Measurements from ENCODE around the gene CPTP.
"Not testable (repeated sequence)": the region's sequence is repeated elsewhere in the genome, so short reads cannot be mapped to it uniquely, and the experiment has no call there.

CPTP gene

DNA sequence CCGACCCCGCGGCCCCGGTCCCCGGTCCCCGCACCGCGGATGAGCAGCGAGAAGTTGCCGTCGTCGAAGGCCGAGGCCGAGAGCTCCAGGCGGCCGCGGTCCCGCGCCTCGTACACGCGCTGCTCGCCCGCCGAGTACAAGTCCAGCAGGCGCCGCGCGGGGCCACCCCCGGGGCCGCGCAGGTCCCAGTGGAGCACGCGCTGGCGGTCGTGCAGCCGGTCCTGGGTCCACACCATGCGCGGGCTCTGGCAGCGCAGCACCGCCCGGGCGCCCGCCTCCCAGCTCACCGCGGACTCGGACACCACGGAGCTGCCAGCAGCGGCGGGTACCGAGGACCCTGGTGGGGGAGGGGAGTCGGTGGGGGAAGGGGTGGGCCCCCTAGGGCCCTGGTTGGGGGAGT, 30.8 kb downstream of the CPTP start:
- DNase-seq: no peak
- in situ Hi-C loops (cut with HindIII; ENCODE audit: low pct_ligation_motif_present, low pct_unique_long_range_greater_than_20kb, low sequenced_read_pairs): no loop called here

DNA sequence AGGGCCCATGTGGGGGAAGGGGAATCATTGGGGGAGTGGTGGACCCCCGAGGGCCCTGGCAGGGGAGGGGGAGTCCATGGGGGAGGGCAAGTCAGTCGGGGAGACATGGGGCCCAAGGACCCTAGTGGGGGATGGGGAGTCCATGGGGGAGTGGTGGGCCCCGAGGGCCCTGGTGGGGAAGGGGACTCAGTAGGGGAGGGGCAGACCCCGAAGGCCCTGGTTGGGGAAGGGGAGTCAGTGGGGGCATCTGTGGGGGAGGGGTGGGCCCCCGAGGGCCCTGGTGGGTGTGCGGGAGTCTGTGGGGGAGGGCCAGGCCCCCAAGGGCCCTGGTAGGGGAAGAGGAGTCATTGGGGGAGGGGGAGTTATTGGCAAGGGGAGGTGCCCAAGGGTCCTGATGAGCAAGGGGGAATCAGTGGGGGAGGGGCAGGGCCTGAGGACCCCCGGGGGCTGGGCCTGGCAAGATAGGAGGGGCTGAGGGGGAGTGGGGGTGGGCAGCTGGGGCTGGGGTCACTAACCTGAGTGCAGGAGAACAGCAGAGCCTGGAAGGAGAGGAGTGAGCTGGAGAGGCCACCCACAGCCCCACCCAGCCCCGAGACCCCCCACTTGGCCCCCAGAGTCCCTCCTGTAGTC, 31.7 kb downstream of the CPTP start:
- in situ Hi-C loops (cut with HindIII; ENCODE audit: low pct_ligation_motif_present, low pct_unique_long_range_greater_than_20kb, low sequenced_read_pairs): no loop called here
- DNase-seq: no peak

DNA sequence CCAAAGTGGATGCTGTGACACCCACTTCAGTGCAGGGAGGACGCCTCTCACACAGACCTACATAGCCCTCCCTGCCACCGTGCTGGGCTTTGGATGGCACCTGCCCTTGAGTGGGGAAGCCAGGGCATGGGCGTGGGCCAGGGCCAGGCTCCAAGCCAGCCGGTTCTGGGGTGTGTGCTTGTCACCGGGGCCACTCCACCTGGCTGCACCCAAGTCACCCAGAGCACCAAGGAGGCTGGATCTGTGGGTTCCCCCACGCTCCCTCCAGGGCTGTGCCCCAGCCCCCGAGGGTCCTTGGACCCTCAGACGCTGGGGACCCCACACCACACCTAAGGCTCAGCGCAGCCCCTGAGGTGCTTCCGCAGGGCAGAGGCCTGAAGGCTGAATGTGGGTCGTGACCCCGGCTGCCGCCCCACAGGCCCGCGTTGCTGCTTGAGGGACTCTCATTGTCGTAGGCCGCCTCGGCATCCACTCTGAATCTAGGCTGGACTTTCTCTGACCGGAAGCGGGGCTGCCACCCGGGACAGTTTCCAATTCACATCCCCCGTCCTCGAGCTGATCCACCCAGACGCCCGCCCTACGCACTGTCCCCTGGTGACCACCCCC, 32.3 kb downstream of the CPTP start:
- no peak for DNase-seq
- in situ Hi-C loops (cut with HindIII; ENCODE audit: low pct_ligation_motif_present, low pct_unique_long_range_greater_than_20kb, low sequenced_read_pairs): no loop called here

DNA sequence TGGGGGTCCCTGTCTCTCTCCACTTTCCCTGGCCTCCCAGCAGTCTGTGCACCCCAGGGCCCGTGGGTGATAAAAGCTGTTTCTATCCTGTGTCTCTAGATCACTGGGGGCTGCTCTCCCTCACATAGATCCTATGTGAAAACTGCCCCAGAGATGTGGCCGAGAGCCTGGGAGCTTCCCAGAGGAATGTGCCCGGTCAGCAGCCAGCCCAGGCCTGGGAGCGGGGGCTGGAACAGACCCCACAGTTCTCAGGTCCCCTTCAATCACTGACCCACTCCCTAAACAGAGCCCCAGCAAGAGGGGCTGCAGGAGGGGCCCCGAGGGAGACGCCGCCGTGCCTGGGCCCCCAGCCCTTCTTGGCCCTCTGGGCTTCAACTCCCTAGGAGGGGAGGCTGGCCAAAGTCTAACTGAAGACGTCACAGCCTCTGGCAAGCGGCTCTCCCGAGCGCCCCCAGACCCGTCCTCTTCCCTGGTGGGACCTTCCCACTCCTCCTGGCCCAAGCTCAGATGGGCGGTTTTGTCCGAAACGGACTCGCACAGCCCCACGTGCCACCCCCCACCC, 33.4 kb downstream of the CPTP start:
- in situ Hi-C loops (cut with HindIII; ENCODE audit: low pct_ligation_motif_present, low pct_unique_long_range_greater_than_20kb, low sequenced_read_pairs): no loop called here
- DNase-seq: no peak

DNA sequence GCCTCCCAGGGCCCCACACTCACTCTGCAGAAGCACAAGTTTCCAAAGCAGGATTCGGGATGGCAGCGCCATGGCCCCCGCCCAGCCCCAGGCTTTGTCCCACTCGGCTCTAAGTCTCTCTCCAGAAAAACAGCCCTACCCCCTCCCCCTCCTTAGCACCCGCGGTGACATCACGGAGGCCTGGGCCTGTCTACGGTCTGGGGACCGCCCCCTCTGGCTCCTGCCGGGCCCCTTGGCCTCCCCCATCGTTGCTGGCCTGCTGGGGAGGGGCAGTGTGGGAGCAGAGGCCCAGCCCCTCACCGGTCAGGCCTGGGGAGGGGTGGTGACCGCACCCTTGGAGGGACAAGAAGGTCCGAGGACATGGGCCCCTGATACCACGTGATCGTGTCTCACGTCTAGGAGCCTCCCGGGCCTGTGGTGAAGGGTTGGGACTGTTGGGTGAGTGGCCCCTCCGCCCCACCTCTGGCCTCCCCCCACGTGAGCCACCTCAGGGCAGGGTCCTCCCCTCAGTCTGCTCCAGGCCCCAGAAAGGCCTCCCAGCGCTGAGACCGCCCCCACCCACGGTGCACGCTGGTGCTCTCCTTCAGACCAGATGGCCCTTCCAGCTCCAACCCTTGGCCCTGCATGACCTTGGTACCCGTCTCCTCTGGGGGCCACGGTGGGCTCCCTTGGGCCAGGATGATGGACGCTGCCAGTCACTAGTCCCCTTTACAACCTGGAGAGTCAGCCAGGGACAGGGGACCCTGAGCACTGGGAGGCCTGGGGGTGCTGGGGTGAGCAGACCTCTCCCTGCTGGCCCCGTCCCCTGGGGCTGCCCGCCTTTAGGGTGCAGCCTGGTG, 34.0 kb downstream of the CPTP start, which contains the start of gene MXRA8:
MXRA8 (minus strand) TSS at position 123 of the 839 bp plus-strand sequence; CDS start at position 72, 51 bp downstream.
- in situ Hi-C loops (cut with HindIII; ENCODE audit: low pct_ligation_motif_present, low pct_unique_long_range_greater_than_20kb, low sequenced_read_pairs): no loop called here
- DNase-seq: no peak

DNA sequence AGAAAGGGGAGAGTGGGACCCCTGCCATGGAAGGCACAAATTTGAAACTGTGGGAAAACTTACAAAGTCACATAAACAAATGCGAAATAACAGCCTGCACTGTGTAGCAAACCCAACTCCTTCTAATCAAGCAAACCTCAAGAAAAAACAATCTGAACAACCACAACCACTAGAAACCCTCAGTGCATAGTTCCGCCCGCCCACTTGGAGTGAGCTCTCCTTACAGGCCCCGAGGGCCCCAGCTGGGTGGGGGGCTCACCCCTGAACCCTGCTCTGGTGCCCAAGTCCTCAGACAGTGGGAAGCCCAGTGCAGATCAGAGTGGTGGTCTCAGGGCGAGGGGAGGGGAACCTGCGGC, 34.7 kb downstream of the CPTP start:
- DNase-seq: no peak
- in situ Hi-C loops (cut with HindIII; ENCODE audit: low pct_ligation_motif_present, low pct_unique_long_range_greater_than_20kb, low sequenced_read_pairs): no loop called here

DNA sequence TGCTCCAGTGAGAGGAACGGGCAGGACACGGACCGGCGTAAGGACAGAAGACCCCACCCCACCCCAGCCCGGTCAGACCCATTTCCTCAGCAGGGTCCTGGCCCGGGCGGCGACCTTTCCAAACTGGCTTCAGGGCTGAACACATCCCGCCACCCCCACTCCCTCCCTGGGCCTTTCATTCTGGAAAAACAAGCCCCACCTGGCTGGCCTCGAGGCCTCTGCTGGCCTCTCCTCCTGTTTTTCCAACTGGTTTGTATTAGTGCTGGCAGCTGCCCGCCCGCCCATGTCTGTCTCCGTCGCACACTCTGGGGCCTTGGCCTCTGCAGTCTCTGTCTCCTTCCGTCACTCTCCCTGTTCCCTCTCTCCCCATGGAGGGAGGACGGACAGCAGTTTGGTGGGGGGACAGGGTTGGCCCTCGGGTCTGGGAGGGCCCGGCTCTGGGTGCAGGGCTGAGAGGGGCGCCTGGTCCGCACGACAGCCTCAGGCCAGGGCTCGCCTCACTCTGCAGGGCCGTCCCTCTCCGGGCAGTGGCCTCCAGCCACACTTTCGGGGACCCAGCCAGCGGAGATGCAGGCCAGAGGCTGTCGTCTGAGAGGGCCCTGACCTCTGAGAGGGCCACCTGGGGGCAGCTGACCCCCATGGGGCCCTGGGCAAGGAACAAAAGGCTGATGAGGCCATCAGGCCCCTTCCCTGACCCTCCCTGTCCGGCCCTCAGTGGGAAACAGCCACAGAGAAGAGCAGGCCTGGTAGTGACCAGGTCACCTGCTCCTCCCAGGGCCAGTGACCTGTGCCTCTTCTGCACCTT, 35.3 kb downstream of the CPTP start:
- no peak for DNase-seq
- in situ Hi-C loops (cut with HindIII; ENCODE audit: low pct_ligation_motif_present, low pct_unique_long_range_greater_than_20kb, low sequenced_read_pairs): no loop called here

DNA sequence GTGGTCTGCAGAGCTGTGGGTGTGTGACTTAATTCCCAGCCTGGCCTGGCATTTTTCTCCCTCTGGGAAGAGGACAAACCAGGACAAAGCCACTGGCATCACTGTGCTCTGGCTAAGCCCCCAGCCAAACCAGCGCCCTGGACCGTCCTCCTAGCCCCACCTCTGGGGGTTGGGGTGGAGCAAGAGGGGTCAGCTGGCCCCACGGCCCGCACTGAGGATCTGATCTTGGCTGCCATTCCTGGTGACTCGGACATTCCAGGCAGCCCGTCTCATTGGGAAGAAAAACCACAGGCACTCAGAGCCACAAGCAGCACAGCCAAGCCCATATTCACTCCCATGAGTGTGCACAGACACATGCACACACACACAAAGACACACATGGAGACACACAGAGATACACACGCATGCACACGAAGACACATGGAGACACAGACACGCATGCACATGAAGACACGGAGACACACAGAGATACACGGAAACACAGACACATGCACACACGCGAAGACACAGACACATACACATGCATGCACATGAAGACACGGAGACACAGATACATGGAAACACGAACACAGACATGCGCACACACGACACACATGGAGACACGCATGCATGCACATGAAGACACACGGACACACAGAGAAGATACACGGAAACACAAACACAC, 36.0 kb downstream of the CPTP start:
- peak; percentile 93 for DNase-seq
- in situ Hi-C loops (cut with HindIII; ENCODE audit: low pct_ligation_motif_present, low pct_unique_long_range_greater_than_20kb, low sequenced_read_pairs): no loop called here

DNA sequence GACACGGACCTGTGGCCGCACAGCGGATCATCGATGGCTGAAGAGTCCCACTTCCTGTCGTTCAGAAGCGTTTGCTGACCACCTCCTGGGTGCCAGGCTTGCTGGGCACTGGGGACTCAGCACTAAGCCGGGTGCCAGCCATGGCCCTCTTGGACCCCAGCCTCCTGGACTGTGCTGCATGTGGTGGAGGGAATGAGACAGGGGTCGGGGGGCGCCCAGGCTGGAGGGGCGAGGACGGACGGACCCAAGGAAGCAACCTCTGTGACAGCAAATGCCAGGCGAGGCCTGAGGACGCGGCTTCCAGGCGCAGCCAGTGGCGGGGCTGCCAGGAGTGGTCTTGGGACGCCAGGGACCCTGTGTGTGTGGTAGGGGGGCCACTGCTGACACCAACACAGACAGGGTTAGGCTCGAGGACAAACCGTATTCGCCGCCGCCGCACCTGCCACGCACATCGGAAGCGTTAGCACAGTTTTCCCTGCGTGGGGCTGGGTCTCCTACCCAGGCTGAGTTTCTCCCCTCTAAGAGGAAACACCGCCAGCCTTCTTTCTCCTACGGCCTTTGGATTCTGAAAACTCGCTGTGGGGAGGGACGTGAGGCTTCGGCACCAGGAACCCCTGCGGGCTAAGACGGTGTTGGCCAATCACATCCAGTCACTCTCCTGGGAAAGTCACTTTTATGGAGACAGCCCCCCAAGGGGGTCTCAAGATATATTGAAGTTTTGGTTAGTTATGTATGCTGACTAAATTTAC, 36.8 kb downstream of the CPTP start:
- in situ Hi-C loops (cut with HindIII; ENCODE audit: low pct_ligation_motif_present, low pct_unique_long_range_greater_than_20kb, low sequenced_read_pairs): no loop called here
- no peak for DNase-seq

DNA sequence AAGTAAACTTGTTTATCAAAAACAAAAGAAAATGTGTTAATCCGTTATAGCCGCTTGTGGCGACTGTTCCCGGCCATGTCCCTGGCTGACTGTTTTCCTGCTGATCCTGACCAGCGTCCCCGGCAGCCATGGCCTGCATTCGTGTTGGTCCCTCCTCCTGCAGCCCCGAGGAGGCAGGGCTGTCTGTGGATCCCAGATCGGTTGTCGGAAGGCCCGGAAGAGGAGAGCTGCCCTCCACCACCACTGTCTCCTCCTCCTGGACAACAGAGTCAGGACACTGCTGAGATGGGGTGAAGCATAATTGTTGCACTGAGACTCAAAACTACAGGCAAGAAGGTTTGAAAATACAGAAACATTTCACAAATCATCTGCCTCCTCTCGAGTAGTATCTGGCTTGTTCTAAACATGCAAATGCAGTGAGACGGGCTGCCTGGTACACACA, 37.4 kb downstream of the CPTP start:
- in situ Hi-C loops (cut with HindIII; ENCODE audit: low pct_ligation_motif_present, low pct_unique_long_range_greater_than_20kb, low sequenced_read_pairs): no loop called here
- DNase-seq: no peak

DNA sequence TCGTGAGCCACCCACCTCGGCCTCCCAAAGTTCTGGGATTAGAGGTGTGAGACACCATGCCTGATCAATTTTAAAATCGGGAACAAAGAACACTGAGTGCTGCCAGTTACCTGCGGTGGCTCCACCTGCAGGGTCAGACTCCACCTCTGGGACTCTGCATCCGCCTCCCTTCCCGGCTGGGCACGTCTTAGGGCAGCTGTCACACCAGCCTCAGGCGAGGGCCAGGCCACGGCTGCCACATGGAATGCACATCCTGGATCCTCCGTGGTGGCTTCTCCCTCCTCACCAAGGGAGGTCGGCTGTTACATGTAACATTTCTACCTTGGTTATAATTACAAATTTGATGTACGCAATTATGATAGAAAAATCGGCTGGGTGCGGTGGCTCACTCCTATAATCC, 39.7 kb downstream of the CPTP start:
- in situ Hi-C loops (cut with HindIII; ENCODE audit: low pct_ligation_motif_present, low pct_unique_long_range_greater_than_20kb, low sequenced_read_pairs): no loop called here
- no peak for DNase-seq

DNA sequence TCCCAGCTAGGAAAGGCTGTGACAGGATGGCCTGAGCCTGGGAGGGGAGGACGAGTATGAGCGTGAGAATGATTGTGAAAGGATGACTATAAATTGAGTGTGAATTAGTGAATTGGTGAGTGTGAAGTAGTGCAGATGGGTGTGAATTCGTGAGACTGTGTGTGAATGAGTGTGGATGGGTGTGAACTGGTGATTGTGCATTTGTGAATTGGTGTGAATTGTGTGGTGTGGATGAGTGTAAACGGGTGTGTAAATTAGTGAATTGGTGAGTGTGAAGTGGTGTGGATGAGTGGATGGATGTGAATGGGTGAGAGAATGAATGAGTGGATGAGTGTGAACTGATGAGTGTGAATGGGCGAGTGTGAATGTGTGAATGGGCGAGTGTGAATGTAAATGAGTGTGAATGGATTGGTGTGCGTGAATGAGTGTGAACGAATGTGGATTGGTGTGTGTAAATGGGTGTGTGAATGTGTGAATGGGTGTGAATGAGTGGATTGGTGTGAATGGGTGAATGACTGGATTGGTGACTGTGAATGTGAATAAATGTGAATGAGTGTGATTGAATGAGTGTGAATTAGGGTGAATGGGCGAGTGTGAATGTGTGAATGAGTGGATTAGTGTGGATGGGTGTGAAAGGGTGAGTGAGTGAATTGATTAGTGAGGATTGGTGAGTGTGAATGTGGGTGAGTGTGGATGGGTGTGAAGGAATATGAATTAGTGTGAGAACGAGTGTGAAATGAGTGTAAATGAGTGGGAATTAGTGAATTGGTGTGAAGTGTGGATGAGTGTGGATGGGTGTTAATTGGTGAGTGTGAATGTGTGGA, 41.5 kb downstream of the CPTP start:
- DNase-seq: no peak
- in situ Hi-C loops (cut with HindIII; ENCODE audit: low pct_ligation_motif_present, low pct_unique_long_range_greater_than_20kb, low sequenced_read_pairs): no loop called here

DNA sequence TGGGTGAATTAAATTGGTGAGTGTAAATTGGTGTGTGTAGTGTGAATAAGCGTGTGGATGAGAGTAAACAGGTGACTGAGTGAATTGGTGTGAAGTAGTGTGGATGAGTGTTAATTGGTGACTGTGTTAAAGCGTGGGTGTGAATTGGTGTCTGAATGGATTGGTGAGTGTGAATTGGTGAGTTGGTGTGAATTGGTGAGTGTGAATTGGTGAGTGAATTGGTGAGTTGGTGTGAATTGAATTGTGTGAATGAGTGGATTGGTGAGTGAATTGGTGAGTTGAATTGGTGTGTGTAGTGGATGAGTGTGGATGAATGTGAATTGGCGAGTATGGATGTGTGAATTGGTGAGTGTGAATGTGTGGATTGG, 42.1 kb downstream of the CPTP start:
- in situ Hi-C loops (cut with HindIII; ENCODE audit: low pct_ligation_motif_present, low pct_unique_long_range_greater_than_20kb, low sequenced_read_pairs): no loop called here
- DNase-seq: no peak

DNA sequence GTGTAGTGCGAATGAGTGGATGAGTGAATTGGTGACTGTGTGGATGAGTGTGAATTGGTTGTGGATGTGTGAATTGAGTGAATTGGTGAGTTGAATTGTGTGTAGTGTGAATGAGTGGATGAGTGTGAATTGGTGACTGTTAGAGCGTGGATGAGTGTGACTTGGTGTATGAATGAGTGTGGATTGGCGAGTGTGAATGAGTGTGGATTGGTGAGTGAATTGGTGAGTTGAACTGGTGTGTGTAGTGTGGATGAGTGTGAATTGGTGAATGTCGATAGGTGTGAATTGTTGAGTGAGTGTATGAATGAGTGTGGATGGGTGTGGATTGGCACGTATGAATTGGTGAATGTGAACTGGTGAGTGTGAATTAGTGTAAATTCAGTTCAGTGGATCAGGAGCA, 42.7 kb downstream of the CPTP start:
- no peak for DNase-seq

DNA sequence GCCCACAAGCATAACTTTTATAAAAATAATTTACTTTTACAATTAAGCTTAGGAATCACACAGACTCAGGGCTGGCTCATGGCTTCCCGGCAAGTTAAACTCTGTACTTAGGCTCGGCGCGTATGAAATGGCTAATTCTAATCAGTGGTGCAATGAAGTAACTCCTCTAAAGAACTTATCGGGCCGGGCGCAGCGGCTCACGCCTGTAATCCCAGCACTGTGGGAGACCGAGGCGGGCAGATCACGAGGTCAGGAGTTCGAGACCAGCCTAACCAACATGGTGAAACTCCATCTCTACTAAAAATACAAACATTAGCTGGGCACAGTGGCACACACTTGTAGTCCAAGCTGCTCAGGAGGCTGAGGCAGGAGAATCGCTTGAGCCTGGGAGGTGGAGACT, 45.5 kb downstream of the CPTP start:
- in situ Hi-C loops (cut with HindIII; ENCODE audit: low pct_ligation_motif_present, low pct_unique_long_range_greater_than_20kb, low sequenced_read_pairs); DNase-seq: not testable (repeated sequence)

More for the DNA sequence above, 42.7 kb downstream of the CPTP start:
- in situ Hi-C loops (cut with HindIII; ENCODE audit: low pct_ligation_motif_present, low pct_unique_long_range_greater_than_20kb, low sequenced_read_pairs): no loop called here

DNA sequence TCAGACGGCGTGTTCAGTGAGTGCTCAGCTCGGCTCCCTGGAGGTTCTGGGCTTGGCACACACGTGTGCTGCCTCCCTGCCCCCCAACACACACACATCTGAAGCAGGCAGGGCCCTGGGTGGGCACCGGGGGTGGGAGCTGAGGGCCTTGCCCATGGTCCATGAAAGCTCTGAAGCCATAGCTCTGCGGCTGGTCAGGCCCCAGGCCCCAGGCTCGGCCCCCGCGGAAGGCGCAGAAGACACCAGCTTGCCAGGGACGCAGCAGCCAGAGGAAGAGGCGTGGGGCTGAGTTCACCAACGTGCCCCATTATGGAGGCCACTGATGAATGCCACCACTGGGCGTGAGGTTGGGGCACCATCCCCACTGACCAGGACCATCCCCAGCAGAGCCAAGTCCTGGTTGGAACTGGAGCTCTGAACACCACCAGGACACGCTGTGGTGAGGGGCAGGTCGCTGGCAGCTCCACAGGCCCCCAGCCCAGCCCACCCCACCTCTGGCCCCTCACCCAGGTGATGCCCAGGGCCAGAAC, 46.2 kb downstream of the CPTP start:
- no peak for DNase-seq
- in situ Hi-C loops (cut with HindIII; ENCODE audit: low pct_ligation_motif_present, low pct_unique_long_range_greater_than_20kb, low sequenced_read_pairs): no loop called here

DNA sequence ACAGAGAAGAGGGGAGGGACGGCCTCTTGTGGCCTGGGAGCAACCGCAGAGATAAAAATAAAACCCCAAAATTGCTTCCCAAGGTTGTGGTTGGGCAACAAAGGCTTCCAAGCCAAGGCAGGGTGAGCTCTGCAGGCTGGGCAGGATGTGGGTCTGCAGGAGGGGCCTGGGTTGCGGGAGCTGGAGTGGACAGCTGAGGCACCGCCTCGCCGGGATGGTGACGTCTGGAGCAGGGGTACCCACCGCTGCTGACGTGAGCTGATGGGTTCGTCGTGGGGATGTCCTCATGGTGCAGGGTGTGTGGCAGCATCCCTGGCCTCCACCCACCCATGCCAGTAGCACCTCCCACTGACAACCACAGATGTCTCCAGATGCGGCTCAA, 46.8 kb downstream of the CPTP start:
- DNase-seq: no peak
- in situ Hi-C loops (cut with HindIII; ENCODE audit: low pct_ligation_motif_present, low pct_unique_long_range_greater_than_20kb, low sequenced_read_pairs): no loop called here
